ENCODE results near the gene EPS15. TPM values are rescaled to one million over a fixed set of nuclear protein-coding genes. Genes with fewer than 3 reads are reported as not detected.
A peak's percentile ranks its signal among the peaks of the same experiment; 100 is the strongest.
"Not testable (repeated sequence)": the region's sequence is repeated elsewhere in the genome, so short reads cannot be mapped to it uniquely, and the experiment has no call there.

The EPS15 gene
- total and polyA plus RNA-seq, 12 donors, result 31.7 to 180 (median 104) TPM

DNA sequence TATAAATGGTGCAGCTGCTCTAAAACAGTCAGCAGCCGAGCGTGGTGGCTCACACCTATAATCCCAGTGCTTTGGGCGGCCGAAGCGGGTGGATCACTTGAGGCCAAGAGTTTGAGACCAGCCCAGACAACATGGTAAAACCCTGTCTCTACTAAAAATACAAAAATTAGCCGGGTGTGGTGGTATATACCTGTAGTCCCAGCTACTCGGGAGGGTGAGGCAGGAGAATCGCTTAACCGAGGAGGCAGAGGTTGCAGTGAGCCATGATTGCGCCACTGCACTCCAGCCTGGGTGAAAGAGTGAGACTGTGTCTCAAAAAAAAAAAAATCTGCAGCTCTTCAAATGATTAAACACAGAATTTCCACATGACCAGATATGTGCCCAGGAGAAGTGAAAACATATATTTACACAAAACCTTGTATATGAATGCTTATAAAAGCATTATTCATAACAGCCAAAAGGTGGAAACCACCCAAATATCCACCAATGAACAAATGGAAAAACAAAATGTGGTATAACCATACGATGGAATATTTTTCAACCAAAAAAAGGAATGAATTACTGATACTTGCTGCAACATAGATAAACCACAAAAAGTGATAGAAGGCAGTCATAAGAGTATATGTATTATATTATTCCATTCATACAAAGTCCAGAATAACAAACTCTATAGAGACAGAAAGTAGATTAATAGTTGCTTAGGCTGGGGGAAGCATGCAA, 14.1 kb downstream of the EPS15 start:
- H3K9me3 ChIP-seq (replicated peaks in 1 of 3), result no peaks in the 10 kb centered on the region
- WGBS, 4 donors, result 89 to 93% (median 91%) methylated on average over 11 of the region's 11 CpGs
- H3K27ac ChIP-seq, result no peak overlapping the region
- no peaks in the 10 kb centered on the region for H3K27me3 ChIP-seq
- H3K4me3 ChIP-seq, result no peak overlapping the region
- intact Hi-C loops (cut with DNase I), result no loop called here
- H3K36me3 ChIP-seq (replicated peaks in 1 of 2), result no peaks in the 10 kb centered on the region
- peak in 1 of 7 donors; percentile 21 for DNase-seq
- H3K4me1 ChIP-seq (replicated peaks in 1 of 2), result peaks cover 19 to 49% of the 10 kb centered on the region in 2 donors
- TF ChIP-seq, protein P1, sequence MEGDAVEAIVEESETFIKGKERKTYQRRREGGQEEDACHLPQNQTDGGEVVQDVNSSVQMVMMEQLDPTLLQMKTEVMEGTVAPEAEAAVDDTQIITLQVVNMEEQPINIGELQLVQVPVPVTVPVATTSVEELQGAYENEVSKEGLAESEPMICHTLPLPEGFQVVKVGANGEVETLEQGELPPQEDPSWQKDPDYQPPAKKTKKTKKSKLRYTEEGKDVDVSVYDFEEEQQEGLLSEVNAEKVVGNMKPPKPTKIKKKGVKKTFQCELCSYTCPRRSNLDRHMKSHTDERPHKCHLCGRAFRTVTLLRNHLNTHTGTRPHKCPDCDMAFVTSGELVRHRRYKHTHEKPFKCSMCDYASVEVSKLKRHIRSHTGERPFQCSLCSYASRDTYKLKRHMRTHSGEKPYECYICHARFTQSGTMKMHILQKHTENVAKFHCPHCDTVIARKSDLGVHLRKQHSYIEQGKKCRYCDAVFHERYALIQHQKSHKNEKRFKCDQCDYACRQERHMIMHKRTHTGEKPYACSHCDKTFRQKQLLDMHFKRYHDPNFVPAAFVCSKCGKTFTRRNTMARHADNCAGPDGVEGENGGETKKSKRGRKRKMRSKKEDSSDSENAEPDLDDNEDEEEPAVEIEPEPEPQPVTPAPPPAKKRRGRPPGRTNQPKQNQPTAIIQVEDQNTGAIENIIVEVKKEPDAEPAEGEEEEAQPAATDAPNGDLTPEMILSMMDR (IDR thresholded peaks at IDR 0.05), result no peak
- no peak for TF ChIP-seq POLR2A (IDR thresholded peaks at IDR 0.05)

DNA sequence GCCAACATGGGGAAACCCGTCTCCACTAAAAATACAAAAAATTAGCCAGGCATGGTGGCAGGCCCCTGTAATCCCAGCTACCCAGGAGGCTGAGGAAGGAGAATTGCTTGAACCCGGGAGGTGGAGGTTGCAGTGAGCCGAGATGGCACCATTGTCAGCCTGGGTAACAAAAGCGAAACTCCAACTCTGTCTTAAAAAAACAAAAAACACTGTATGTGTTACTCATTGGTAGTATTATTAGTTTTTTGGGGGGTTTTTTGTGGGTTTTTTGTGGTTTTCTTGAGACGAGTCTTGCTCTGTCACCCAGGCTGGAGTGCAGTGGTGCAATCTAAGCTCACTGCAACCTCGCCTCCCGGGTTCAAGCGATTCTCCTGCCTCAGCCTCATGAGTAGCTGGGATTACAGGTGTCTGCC, 17.8 kb downstream of the EPS15 start:
- H3K27me3 ChIP-seq; H3K4me3 ChIP-seq; H3K36me3 ChIP-seq (replicated peaks in 1 of 2); H3K27ac ChIP-seq; H3K9me3 ChIP-seq (replicated peaks in 1 of 3); intact Hi-C loops (cut with DNase I); DNase-seq: not testable (repeated sequence)
- WGBS, 4 donors, result 86 to 96% (median 91%) methylated on average over 8 of the region's 8 CpGs
- peaks cover 8 to 35% of the 10 kb centered on the region in 2 donors for H3K4me1 ChIP-seq (replicated peaks in 1 of 2)

DNA sequence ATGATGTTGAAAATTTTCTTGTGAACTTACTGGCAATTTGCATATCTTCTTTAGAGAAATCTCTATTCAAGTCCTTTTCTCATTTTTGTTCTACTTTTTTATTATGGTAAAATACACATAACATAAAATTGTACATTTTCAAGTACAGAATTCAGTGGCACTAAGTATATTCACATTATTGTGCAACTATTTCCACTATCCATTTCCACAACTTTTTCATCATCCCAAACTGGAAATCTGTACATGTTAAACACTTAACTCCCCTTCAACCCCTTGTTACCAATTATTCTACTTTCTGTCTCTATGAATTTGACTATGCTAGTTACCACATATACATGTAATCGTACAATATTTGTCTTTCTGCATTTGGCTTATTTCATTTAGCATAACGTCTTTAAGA, 19.4 kb downstream of the EPS15 start:
- no peaks in the 10 kb centered on the region for H3K36me3 ChIP-seq (replicated peaks in 1 of 2)
- H3K27ac ChIP-seq, result no peak overlapping the region
- H3K4me3 ChIP-seq, result no peak overlapping the region
- H3K27me3 ChIP-seq, result no peaks in the 10 kb centered on the region
- no peaks in the 10 kb centered on the region for H3K9me3 ChIP-seq (replicated peaks in 1 of 3)
- no peak for TF ChIP-seq POLR2A (IDR thresholded peaks at IDR 0.05)
- TF ChIP-seq, protein P1 (IDR thresholded peaks at IDR 0.05), result no peak
- intact Hi-C loops (cut with DNase I), result no loop called here
- WGBS, 4 donors, result 97 to 100% (median 99%) methylated on average over 2 of the region's 2 CpGs
- no peak for DNase-seq
- H3K4me1 ChIP-seq (replicated peaks in 1 of 2), result peaks cover 15 to 37% of the 10 kb centered on the region in 2 donors

DNA sequence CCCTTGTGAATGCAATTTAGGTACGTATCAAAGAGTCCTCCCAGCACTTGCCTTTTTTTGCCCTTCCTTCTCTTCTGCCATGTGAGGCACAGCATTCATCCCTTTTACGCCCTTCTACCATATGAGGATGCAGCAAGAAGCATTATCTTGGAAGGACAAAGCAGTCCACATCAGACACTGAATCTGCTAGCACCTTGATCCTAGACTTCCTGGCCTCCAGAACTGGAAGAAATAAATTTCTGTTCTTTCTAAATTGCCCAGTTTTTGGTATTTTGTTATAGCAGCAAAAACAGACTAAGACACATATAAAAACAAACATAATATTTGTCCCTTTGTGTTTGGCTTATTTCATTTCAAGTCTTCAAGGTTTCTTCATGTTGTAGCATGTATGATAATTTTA, 20.1 kb downstream of the EPS15 start:
- Histone ChIP-seq H3K9me3 (replicated peaks in 1 of 3) (no peaks in the 10 kb centered on the region), H3K27me3 (no peaks in the 10 kb centered on the region), H3K27ac (no peak overlapping the region), H3K36me3 (replicated peaks in 1 of 2) (no peaks in the 10 kb centered on the region), H3K4me3 (no peak overlapping the region), H3K4me1 (replicated peaks in 1 of 2) (peaks cover 23 to 39% of the 10 kb centered on the region in 2 donors)
- TF ChIP-seq POLR2A (IDR thresholded peaks at IDR 0.05), result no peak
- TF ChIP-seq, protein P1 (IDR thresholded peaks at IDR 0.05), result no peak
- intact Hi-C loops (cut with DNase I), result no loop called here
- 97 to 100% (median 98%) methylated on average over 2 of the region's 2 CpGs for WGBS, 4 donors
- DNase-seq, result no peak

DNA sequence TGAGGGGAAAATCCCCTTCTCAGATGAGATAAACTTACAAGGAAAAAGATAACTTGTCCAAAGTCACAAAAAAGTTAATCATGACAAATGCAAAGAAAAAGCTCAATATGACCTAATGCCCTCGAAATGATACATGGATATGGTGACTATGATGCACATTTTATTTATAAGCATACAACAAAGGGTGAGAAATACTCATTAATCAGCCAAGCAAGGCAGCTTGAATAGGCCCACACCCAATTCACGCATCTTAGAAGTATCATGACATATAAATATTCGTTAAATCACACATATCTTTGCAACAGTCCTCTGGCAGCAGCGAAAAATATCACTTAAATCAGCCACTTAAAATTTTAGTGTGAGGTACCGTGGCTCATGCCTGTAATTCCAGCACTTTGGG, 21.7 kb downstream of the EPS15 start:
- no peaks in the 10 kb centered on the region for H3K9me3 ChIP-seq (replicated peaks in 1 of 3)
- intact Hi-C loops (cut with DNase I), result no loop called here
- no peaks in the 10 kb centered on the region for H3K36me3 ChIP-seq (replicated peaks in 1 of 2)
- no peak overlapping the region for H3K4me3 ChIP-seq
- 91 to 97% (median 96%) methylated on average over 5 of the region's 5 CpGs for WGBS, 4 donors
- peaks cover 27 to 42% of the 10 kb centered on the region in 2 donors for H3K4me1 ChIP-seq (replicated peaks in 1 of 2)
- H3K27me3 ChIP-seq, result no peaks in the 10 kb centered on the region
- DNase-seq, result no peak
- TF ChIP-seq, protein P1 (IDR thresholded peaks at IDR 0.05), result no peak
- TF ChIP-seq POLR2A (IDR thresholded peaks at IDR 0.05), result no peak
- H3K27ac ChIP-seq, result no peak overlapping the region

Measured in adrenal gland (tissue), 12 donors.